Neutrophil (primary cell): ENCODE data around the gene RGS3.

Experiments used
- H3K27ac ChIP-seq: fragments of 200-600 bp; sonication (generic); 2 replicates; pipeline ENCODE4 v1.5.1; 2016; ENCODE audit warnings: mild to moderate bottlenecking, moderate library complexity
- H3K27me3 ChIP-seq: fragments of 200-600 bp; sonication (generic); 2 replicates; pipeline ENCODE4 v1.6.0; 2016; ENCODE audit warnings: mild to moderate bottlenecking
- H3K36me3 ChIP-seq: fragments of 200-600 bp; sonication (generic); 2 replicates; pipeline ENCODE4 v1.5.1; 2017
- H3K4me1 ChIP-seq, 2 experiments: fragments of 200-600 bp in 1 of 2; sonication (generic) in 1 of 2; 1 replicate in 1 of 2; 2 replicates in 1 of 2; pipeline versions ENCODE4 v1.5.1 to v1.6.1; 2013 to 2016; ENCODE audit warnings: low read depth in 1 of 2, low read length in 1 of 2, mild to moderate bottlenecking in 1 of 2, moderate library complexity in 1 of 2; ENCODE audit not compliant: control insufficient read depth in 1 of 2, insufficient read depth in 1 of 2
- H3K4me3 ChIP-seq, 2 experiments: fragments of 200-600 bp in 1 of 2; sonication (generic) in 1 of 2; 1 replicate in 1 of 2; 2 replicates in 1 of 2; pipeline ENCODE4 v1.5.1; 2013 to 2016; ENCODE audit warnings: low read depth in 1 of 2, low read length in 1 of 2, mild to moderate bottlenecking in 1 of 2, moderate library complexity in 1 of 2
- H3K9me3 ChIP-seq: fragments of 200-600 bp; sonication (generic); 2 replicates; pipeline ENCODE4 v1.5.1; 2016
- TF ChIP-seq, protein P1 (sequence below): fragments of 200-600 bp; sonication (generic); IDR thresholded peaks from 2 replicates; pipeline ENCODE4 v1.5.1; 2016; ENCODE audit warnings: antibody characterized with exemption

The RGS3 gene

DNA sequence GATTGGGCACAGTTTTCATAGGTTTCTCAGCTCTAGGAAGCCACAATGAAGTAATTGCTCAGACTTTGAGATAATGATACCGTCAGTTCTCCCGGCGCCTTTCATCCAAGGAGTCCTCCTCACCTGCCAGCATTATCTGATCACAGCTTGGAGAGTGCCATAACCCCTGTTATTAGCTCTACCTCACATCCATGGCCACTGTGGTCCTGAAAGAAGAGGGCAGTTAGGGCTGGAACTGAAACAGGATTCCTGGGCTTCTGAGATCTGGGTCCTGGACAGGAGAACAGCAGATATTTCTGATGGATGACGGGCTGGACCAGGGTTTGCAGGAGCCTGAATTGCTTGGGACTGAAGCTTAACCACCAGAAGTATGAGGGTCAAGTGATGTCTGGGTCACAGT lies 13.5 kb downstream of the RGS3 start:
- no peaks in the 10 kb centered on the region for H3K9me3 ChIP-seq
- H3K36me3 ChIP-seq, result no peaks in the 10 kb centered on the region
- no peak overlapping the region for H3K4me3 ChIP-seq
- H3K27ac ChIP-seq, result no peak overlapping the region
- H3K4me1 ChIP-seq, result no peaks in the 10 kb centered on the region
- TF ChIP-seq, protein P1, sequence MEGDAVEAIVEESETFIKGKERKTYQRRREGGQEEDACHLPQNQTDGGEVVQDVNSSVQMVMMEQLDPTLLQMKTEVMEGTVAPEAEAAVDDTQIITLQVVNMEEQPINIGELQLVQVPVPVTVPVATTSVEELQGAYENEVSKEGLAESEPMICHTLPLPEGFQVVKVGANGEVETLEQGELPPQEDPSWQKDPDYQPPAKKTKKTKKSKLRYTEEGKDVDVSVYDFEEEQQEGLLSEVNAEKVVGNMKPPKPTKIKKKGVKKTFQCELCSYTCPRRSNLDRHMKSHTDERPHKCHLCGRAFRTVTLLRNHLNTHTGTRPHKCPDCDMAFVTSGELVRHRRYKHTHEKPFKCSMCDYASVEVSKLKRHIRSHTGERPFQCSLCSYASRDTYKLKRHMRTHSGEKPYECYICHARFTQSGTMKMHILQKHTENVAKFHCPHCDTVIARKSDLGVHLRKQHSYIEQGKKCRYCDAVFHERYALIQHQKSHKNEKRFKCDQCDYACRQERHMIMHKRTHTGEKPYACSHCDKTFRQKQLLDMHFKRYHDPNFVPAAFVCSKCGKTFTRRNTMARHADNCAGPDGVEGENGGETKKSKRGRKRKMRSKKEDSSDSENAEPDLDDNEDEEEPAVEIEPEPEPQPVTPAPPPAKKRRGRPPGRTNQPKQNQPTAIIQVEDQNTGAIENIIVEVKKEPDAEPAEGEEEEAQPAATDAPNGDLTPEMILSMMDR, result no peak
- no peaks in the 10 kb centered on the region for H3K27me3 ChIP-seq

DNA sequence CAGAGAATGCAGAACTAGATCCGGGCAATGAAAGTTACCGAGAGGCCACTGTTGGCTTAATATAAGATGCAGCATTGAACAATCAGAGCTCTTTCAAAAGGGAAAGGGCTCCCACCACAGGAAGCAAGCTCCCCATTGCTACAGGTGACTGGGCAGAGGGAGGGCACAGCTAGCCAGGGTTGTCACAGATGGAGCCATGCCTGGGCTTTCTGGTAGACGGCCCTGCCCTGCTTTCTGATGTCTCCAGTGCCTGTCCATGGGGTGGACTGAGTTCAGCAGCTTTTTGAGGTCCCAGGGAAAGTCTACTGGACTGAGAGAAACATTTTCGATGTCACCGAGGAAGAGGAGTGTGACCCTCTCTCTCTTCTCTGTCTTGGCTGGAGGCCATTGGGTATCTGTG lies 14.1 kb downstream of the RGS3 start:
- no peaks in the 10 kb centered on the region for H3K27me3 ChIP-seq
- H3K4me3 ChIP-seq, result no peak overlapping the region
- no peak overlapping the region for H3K27ac ChIP-seq
- no peaks in the 10 kb centered on the region for H3K4me1 ChIP-seq
- H3K36me3 ChIP-seq, result no peaks in the 10 kb centered on the region
- no peaks in the 10 kb centered on the region for H3K9me3 ChIP-seq
- TF ChIP-seq, protein P1, result no peak

DNA sequence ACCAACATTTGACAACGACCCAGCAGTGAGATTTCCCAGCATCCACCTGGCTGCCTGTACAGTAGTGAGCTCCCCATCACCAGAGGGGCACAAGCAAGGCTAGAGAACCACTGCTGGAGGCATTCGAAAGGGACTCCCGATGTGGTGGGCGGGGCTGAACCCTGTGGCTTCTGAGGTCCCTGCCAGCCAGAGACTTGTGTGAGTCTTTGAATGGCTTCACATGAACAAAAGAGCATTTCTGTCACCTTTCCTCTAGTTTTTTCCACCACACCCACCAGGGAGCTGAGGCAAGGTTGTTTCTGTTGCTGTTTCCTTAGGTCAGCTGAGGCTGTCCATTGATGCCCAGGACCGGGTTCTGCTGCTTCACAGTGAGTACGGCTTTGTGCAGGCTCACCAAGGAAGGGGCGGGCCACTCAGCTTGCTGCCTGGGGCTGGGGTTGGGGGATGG lies 15.7 kb downstream of the RGS3 start:
- Histone ChIP-seq H3K27me3 (no peaks in the 10 kb centered on the region), H3K4me1 (no peaks in the 10 kb centered on the region), H3K27ac (no peak overlapping the region), H3K4me3 (no peak overlapping the region), H3K9me3 (no peaks in the 10 kb centered on the region), H3K36me3 (no peaks in the 10 kb centered on the region)
- TF ChIP-seq, protein P1, result no peak

DNA sequence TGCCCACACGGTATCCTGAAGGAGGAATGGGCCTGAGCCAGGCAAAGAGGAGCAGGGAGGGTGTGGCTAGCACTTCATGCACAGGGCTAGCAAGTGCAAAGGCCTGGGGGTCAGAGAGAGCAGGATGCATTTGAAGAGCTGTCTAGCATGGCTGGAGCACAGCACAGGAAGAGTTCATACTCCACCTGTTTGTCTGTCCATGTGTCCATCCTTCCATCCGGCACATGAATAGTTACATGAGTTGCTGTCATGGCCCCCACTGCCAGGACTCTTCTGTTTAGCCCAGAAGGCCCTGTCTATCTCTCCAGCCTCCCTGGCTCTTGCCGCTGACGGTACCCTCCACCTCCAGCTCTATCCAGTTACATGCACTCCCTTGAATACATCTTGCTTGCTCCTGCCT lies 17.1 kb downstream of the RGS3 start:
- TF ChIP-seq, protein P1, result no peak
- H3K4me1 ChIP-seq, result no peaks in the 10 kb centered on the region
- no peak overlapping the region for H3K4me3 ChIP-seq
- no peak overlapping the region for H3K27ac ChIP-seq
- H3K36me3 ChIP-seq, result no peaks in the 10 kb centered on the region
- no peaks in the 10 kb centered on the region for H3K9me3 ChIP-seq
- H3K27me3 ChIP-seq, result no peaks in the 10 kb centered on the region

DNA sequence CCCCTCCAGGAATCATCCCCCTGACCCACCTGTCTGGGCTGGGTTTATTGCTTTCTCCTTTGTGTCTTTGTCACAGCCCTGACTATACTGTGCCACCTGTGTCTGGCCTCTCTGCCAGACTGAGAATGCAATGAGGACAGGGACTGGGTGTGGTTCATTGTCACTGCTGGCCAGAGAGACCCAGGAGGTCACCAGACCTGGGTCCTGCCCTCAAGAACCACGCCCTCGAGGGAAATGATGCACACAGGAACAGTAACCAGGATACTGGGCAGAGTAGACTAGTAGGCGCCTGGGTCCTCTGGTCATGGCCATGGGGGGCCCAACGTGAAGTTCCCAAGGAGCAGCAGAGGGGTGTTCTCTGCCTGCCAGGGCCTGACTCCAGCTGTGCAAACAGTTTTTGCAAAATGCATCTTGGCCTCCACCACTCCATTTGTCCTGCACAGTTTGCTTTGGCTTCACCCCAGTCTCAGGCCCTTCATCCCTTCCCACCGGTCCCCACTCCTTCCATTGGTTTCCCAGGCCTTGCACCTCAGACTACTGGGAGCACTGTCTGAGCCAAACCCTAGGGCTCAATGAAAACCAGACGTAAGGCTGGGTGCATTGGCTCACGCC lies 17.8 kb downstream of the RGS3 start:
- TF ChIP-seq, protein P1, result no peak
- Histone ChIP-seq H3K27ac (no peak overlapping the region), H3K27me3 (no peaks in the 10 kb centered on the region), H3K36me3 (no peaks in the 10 kb centered on the region), H3K9me3 (no peaks in the 10 kb centered on the region), H3K4me3 (no peak overlapping the region), H3K4me1 (no peaks in the 10 kb centered on the region)

DNA sequence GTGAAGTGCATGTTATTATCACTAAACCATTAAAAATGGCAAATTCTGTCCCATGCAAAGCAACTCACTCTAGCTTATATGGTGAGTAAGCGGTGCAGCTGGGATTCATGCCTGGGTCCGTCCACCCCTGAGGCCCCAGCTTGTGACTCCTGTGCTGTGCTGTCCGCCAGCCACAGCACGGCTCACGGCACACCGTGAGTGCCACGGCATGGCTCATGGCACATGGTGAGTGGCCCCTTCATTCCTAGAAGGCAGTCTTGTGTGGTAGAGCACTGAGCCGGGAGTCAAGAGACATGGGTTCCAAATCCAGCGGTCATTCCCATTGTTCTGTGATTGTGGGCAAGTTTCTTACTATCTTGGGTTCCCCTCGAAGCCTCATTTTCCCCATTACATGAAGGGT lies 18.8 kb downstream of the RGS3 start:
- TF ChIP-seq, protein P1, result no peak
- Histone ChIP-seq H3K9me3 (no peaks in the 10 kb centered on the region), H3K27me3 (no peaks in the 10 kb centered on the region), H3K4me1 (no peaks in the 10 kb centered on the region), H3K36me3 (no peaks in the 10 kb centered on the region), H3K27ac (no peak overlapping the region), H3K4me3 (no peak overlapping the region)
